WTC11 (cell line): ENCODE results near the gene TAC4.

Experiments
- CTCF ChIP-seq: fragments of 200-600 bp; IDR thresholded peaks from 2 replicates; pipeline ENCODE4 v1.8.0; 2022; ENCODE audit warnings: antibody characterized with exemption
- ELF4 ChIP-seq: sonication (generic); formaldehyde crosslinking; IDR thresholded peaks from 2 replicates; pipeline ENCODE4 v1.8.1; 2022; ENCODE audit warnings: low read depth, mild to moderate bottlenecking, moderate library complexity, missing genetic modification reagents
- ESRRA ChIP-seq: sonication (generic); formaldehyde crosslinking; IDR thresholded peaks from 2 replicates; pipeline ENCODE4 v1.8.1; 2022; ENCODE audit warnings: mild to moderate bottlenecking, missing genetic modification reagents, borderline replicate concordance
- ETV6 ChIP-seq: sonication (generic); formaldehyde crosslinking; IDR thresholded peaks from 2 replicates; pipeline ENCODE4 v1.8.1; 2022; ENCODE audit warnings: mild to moderate bottlenecking, missing genetic modification reagents
- ZNF263 ChIP-seq: sonication (generic); formaldehyde crosslinking; IDR thresholded peaks from 2 replicates; pipeline ENCODE4 v1.8.1; 2022; ENCODE audit warnings: low read depth, mild to moderate bottlenecking, moderate library complexity, missing genetic modification reagents
- ZNF423 ChIP-seq: fragments of 250-450 bp; sonication (Bioruptor Pico); IDR thresholded peaks from 2 replicates; pipeline ENCODE4 v2.1.2; 2022; ENCODE audit warnings: mild to moderate bottlenecking, moderate library complexity

- no peak for TF ChIP-seq ZNF423 (CRISPR knock-in tag)
- TF ChIP-seq ELF4 (CRISPR knock-in tag), result no peak
- no peak for TF ChIP-seq ESRRA (CRISPR knock-in tag)
- TF ChIP-seq ZNF263 (CRISPR knock-in tag), result no peak
- no peak for TF ChIP-seq CTCF
- TF ChIP-seq ETV6 (CRISPR knock-in tag), result no peak
Observed at GRCh38 chr17:49859991-49860953, 12.4 kb upstream of the TAC4 start.
